ENCODE measurements around the gene DCUN1D3.
A peak's percentile ranks its signal among the peaks of the same experiment; 100 is the strongest.

The DCUN1D3 gene

GRCh38 chr16:20849589-20850390 lies 50.4 kb downstream of the DCUN1D3 start:
- peak; percentile 98 for TF ChIP-seq CTCF (IDR thresholded peaks at IDR 0.05; ENCODE audit: control insufficient read depth, extremely low read depth, insufficient read depth)
- no peak overlapping the region for H3K4me3 ChIP-seq (ENCODE audit: low read depth, low read length)
- no peak for DNase-seq (ENCODE audit: low read depth)

- DNase-seq (ENCODE audit: low read depth): no peak
- TF ChIP-seq CTCF (IDR thresholded peaks at IDR 0.05; ENCODE audit: control insufficient read depth, extremely low read depth, insufficient read depth): no peak
- H3K4me3 ChIP-seq (ENCODE audit: low read depth, low read length): no peak overlapping the region
These were observed 52.6 kb downstream of the DCUN1D3 start for GRCh38 chr16:20847550-20847949.

GRCh38 chr16:20846551-20846950 lies 53.6 kb downstream of the DCUN1D3 start:
- DNase-seq (ENCODE audit: low read depth): no peak
- H3K4me3 ChIP-seq (ENCODE audit: low read depth, low read length): no peak overlapping the region
- no peak for TF ChIP-seq CTCF (IDR thresholded peaks at IDR 0.05; ENCODE audit: control insufficient read depth, extremely low read depth, insufficient read depth)

- H3K4me3 ChIP-seq (ENCODE audit: low read depth, low read length): no peak overlapping the region
- DNase-seq (ENCODE audit: low read depth): no peak
- TF ChIP-seq CTCF (IDR thresholded peaks at IDR 0.05; ENCODE audit: control insufficient read depth, extremely low read depth, insufficient read depth): no peak
These were observed 54.1 kb downstream of the DCUN1D3 start for GRCh38 chr16:20846030-20846429.

DNA sequence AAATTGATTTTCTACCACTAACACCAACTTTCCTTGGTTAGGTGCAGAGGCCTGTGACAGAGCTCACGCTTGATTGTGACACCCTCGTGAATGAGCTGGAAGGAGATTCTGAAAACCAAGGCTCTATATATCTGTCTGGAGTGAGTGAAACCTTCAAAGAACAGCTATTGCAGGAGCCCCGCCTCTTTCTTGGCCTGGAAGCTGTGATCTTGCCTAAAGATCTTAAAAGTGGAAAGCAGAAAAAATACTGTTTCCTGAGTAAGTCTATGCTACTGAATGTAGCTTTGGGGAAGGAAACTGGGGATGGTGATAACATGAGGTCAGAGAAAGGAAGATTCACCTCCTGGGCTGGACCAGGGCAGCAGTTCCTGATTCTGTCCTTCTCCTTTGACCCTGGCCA lies 55.6 kb downstream of the DCUN1D3 start:
- no peak for DNase-seq (ENCODE audit: low read depth)
- no peak for TF ChIP-seq CTCF (IDR thresholded peaks at IDR 0.05; ENCODE audit: control insufficient read depth, extremely low read depth, insufficient read depth)

GRCh38 chr16:20844054-20844453 lies 56.1 kb downstream of the DCUN1D3 start:
- TF ChIP-seq CTCF (IDR thresholded peaks at IDR 0.05; ENCODE audit: control insufficient read depth, extremely low read depth, insufficient read depth): no peak
- DNase-seq (ENCODE audit: low read depth): no peak

More for the DNA sequence above, 55.6 kb downstream of the DCUN1D3 start:
- no peak overlapping the region for H3K4me3 ChIP-seq (ENCODE audit: low read depth, low read length)

DNA sequence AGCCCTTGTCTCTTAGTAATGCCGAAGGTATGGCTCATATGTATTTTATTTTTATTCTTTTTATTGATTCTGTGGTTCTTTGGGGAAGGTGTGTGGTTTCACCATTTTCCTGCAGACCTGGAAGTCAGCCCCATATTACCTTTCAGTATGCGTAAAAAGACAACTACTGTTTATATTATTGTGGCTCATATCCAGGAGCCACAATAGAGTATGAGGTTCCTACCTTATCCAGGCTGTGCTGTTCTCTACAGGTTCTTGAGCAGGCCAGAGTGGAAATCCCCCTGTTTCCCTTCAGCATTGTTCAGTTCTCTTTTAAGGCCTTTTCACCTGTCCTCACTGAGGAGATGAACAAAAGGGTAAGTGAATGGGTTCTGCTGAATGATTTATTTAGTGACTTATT lies 60.7 kb downstream of the DCUN1D3 start:
- TF ChIP-seq CTCF (IDR thresholded peaks at IDR 0.05; ENCODE audit: control insufficient read depth, extremely low read depth, insufficient read depth): no peak
- H3K4me3 ChIP-seq (ENCODE audit: low read depth, low read length): no peak overlapping the region
- no peak for DNase-seq (ENCODE audit: low read depth)

More at GRCh38 chr16:20844054-20844453, 56.1 kb downstream of the DCUN1D3 start:
- no peak overlapping the region for H3K4me3 ChIP-seq (ENCODE audit: low read depth, low read length)
